Neural crest cell (in vitro differentiated cells): ENCODE measurements around the gene COG4. TPM values are rescaled to one million over a fixed set of nuclear protein-coding genes. Genes with fewer than 3 reads are reported as not detected.
A peak's percentile ranks its signal among the peaks of the same experiment; 100 is the strongest.

ENCODE experiments used
- DNase-seq: peaks from one replicate; pipeline ENCODE4 v3.0.0; 2021; ENCODE audit warnings: low read depth, mixed read lengths, low spot score
- H3K27ac Mint-ChIP-seq: one replicate; pipeline ENCODE4 v1.8.0; 2021; ENCODE audit warnings: mild to moderate bottlenecking, mixed read lengths; ENCODE audit not compliant: unreplicated experiment
- H3K27me3 Mint-ChIP-seq: 2 replicates; pipeline ENCODE4 v1.8.0; 2021; ENCODE audit warnings: low read depth, mild to moderate bottlenecking, mixed read lengths
- H3K36me3 Mint-ChIP-seq: 2 replicates; pipeline ENCODE4 v1.8.0; 2021; ENCODE audit warnings: low read depth, mild to moderate bottlenecking, mixed read lengths
- H3K4me1 Mint-ChIP-seq: 2 replicates; pipeline ENCODE4 v1.8.0; 2021; ENCODE audit warnings: mixed read lengths
- H3K4me3 Mint-ChIP-seq: one replicate; pipeline ENCODE4 v1.8.0; 2021; ENCODE audit warnings: mild to moderate bottlenecking, mixed read lengths
- H3K9me3 Mint-ChIP-seq: 2 replicates; pipeline ENCODE4 v1.8.0; 2021; ENCODE audit warnings: mixed read lengths
- CTCF ChIP-seq: fragments of 200-600 bp; sonication (generic); conservative IDR thresholded peaks from 2 replicates; pipeline ENCODE4 v1.5.0; 2021; ENCODE audit warnings: antibody characterized with exemption, mild to moderate bottlenecking
- total RNA-seq: library from RNA; stranded (reverse); gene quantifications from 2 replicates; pipeline ENCODE4 v1.2.1, GENCODE V29; 2021

Gene COG4
- total RNA-seq, 1 donor from 2014 or later, result 82.7 TPM

- no peaks in the 10 kb centered on the region for H3K4me1 Mint-ChIP-seq
- no peaks in the 10 kb centered on the region for H3K36me3 Mint-ChIP-seq
- no peaks in the 10 kb centered on the region for H3K9me3 Mint-ChIP-seq
- H3K4me3 Mint-ChIP-seq, result no peak overlapping the region
- no peak for TF ChIP-seq CTCF
- peak overlapping the region; percentile 43 for H3K27ac Mint-ChIP-seq
- DNase-seq, result no peak
- H3K27me3 Mint-ChIP-seq, result no peaks in the 10 kb centered on the region
Measured at GRCh38 chr16:70473446-70474319, 49.7 kb downstream of the COG4 start.

GRCh38 chr16:70472786-70473433 lies 50.4 kb downstream of the COG4 start:
- H3K36me3 Mint-ChIP-seq, result no peaks in the 10 kb centered on the region

GRCh38 chr16:70470927-70471341 lies 52.4 kb downstream of the COG4 start:
- no peaks in the 10 kb centered on the region for H3K36me3 Mint-ChIP-seq
- TF ChIP-seq CTCF, result peak; percentile 52
- no peaks in the 10 kb centered on the region for H3K4me1 Mint-ChIP-seq
- no peaks in the 10 kb centered on the region for H3K9me3 Mint-ChIP-seq
- H3K4me3 Mint-ChIP-seq, result no peak overlapping the region
- no peaks in the 10 kb centered on the region for H3K27me3 Mint-ChIP-seq
- no peak overlapping the region for H3K27ac Mint-ChIP-seq
- DNase-seq, result peak; percentile 32

More at GRCh38 chr16:70472786-70473433, 50.4 kb downstream of the COG4 start:
- DNase-seq, result no peak
- no peaks in the 10 kb centered on the region for H3K27me3 Mint-ChIP-seq
- H3K4me3 Mint-ChIP-seq, result no peak overlapping the region
- no peak overlapping the region for H3K27ac Mint-ChIP-seq
- no peaks in the 10 kb centered on the region for H3K9me3 Mint-ChIP-seq
- no peaks in the 10 kb centered on the region for H3K4me1 Mint-ChIP-seq
- no peak for TF ChIP-seq CTCF

- Mint-ChIP-seq H3K4me1 (no peaks in the 10 kb centered on the region), H3K4me3 (no peak overlapping the region), H3K36me3 (no peaks in the 10 kb centered on the region), H3K27me3 (no peaks in the 10 kb centered on the region), H3K27ac (no peak overlapping the region), H3K9me3 (no peaks in the 10 kb centered on the region)
- TF ChIP-seq CTCF, result no peak
- no peak for DNase-seq
Measured at GRCh38 chr16:70470141-70470926, 53.0 kb downstream of the COG4 start.

- no peak for DNase-seq
- H3K27ac Mint-ChIP-seq, result no peak overlapping the region
- no peak for TF ChIP-seq CTCF
- no peaks in the 10 kb centered on the region for H3K4me1 Mint-ChIP-seq
- H3K36me3 Mint-ChIP-seq, result no peaks in the 10 kb centered on the region
- no peaks in the 10 kb centered on the region for H3K9me3 Mint-ChIP-seq
- no peaks in the 10 kb centered on the region for H3K27me3 Mint-ChIP-seq
- H3K4me3 Mint-ChIP-seq, result no peak overlapping the region
Measured at GRCh38 chr16:70468776-70469525, 54.4 kb downstream of the COG4 start.
